NCI-H1105 (cell line): Measurements from ENCODE around the gene WFDC2.
A peak's percentile ranks its signal among the peaks of the same experiment; 100 is the strongest.

Experiments
- DNase-seq: peaks from one replicate; lab custom pipeline; 2025; lab: John Stamatoyannopoulos, UW

The WFDC2 gene, protein sequence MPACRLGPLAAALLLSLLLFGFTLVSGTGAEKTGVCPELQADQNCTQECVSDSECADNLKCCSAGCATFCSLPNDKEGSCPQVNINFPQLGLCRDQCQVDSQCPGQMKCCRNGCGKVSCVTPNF

DNA sequence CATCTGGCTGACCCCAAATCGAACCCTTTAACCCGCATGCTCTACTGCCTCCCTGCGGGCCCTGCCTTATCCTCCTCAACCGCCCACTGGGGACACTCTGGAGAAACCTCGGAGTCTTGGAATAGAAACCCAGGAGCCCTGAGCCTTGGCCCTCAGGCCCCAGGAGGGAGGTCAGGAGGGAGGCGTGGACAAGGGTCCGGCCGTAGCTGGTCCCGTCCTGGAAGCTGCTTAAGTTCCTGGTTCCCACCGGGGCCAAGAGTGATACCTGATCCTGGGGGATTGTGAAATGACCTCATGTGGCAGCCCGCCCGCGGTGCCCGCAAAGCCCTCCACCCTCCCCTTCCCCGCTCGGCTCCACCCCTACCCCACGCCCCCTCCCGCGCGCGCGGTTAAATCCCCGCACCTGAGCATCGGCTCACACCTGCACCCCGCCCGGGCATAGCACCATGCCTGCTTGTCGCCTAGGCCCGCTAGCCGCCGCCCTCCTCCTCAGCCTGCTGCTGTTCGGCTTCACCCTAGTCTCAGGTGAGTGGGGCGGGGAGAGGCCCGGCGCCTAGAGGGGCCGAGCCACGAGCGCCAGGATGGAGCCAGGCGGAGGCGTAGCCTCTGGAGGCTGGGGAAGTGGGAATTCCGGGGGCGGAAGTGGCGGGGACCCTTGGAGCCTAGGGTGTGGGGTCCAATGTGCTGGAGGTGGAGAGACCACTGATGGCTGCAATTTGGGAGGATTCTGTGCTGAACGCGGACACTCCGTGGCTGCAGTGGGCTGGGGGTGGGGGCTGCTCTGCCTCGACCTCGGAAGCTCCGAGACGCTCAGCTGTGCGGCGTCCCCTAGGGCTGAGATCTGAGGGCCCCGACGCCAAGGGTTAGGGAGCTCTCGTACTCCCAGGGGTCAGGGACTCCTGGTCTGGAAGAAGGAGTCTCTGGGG lies at the start of gene WFDC2:
WFDC2 (plus strand) TSS at position 418 of the 926 bp plus-strand sequence; CDS start at position 447, 29 bp downstream.
- peak; percentile 74 for DNase-seq

DNA sequence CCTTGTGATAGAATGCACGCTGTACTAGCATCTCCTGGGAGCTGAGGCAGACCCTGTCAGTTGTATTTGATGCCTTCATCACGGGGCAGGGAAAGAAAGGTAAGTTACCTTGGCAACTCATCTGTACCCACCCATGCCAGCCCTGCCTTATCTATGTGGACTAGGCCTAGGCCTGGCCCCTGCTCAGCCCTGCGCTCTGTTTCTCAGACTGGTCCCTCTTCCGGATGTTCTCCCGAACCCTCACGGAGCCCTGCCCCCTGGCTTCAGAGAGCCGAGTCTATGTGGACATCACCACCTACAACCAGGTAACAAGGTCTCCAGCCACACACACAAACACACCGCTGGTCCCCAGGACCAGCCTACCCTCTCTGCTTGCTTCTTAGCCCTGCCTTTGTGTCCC lies 49.4 kb upstream of the WFDC2 start:
- DNase-seq = no peak

DNA sequence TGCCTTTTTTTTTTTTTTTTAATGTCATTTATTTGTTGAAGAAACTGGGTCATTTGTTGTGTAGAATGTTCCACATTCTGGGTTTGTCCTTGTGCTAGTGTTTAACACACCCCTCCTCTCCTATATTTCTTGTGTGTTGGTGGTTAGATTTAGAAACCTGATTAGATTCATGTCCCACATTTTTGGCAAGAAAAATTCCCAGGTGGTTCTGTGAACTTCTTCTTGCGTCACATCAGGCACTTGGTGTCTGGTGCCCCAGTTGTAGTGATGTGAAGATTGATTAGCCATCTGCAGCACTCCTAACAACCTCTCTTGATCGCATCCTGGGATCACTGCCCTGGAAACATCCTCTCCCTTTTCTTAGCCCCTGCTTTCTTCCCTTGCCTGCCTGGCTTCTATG lies 45.9 kb upstream of the WFDC2 start:
- no peak for DNase-seq

DNA sequence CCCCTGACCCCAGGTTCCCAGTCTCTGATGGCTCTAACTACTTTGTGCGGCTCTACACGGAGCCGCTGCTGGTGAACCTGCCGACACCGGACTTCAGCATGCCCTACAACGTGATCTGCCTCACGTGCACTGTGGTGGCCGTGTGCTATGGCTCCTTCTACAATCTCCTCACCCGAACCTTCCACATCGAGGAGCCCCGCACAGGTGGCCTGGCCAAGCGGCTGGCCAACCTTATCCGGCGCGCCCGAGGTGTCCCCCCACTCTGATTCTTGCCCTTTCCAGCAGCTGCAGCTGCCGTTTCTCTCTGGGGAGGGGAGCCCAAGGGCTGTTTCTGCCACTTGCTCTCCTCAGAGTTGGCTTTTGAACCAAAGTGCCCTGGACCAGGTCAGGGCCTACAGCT lies 44.0 kb upstream of the WFDC2 start:
- DNase-seq = no peak

DNA sequence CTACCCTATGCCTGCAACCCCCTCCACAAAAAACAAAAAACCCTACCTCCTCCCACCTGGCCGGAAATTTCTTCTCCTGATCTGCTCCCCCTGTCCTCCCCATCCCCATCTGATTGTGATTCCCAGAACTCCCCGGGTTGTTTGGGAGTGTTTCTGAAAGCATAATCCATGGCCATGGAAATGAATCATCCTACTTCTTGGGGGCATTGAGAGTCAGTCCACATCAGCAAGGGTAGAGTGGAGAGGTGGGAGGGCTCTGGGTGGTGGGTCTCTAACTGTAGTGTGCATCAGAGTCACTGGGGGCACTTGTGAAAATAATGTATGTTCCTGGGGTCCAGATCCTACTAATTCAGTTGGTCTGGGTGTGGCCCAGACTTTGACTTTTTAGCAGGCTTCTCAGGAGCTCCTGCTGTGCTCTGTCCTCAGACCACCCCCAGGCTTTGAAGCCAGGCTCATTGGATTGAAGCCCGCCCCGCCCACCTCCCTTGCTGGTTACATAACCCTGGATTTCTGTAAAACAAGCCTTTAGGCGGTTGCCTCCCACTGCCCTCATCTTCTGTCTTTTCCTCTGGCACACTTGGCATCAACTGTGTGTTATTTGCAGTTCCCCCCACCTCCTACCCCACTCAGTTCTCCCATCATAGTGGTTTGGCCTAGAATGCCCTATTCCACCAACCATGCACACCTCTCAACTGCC lies 43.1 kb upstream of the WFDC2 start:
- no peak for DNase-seq

DNA sequence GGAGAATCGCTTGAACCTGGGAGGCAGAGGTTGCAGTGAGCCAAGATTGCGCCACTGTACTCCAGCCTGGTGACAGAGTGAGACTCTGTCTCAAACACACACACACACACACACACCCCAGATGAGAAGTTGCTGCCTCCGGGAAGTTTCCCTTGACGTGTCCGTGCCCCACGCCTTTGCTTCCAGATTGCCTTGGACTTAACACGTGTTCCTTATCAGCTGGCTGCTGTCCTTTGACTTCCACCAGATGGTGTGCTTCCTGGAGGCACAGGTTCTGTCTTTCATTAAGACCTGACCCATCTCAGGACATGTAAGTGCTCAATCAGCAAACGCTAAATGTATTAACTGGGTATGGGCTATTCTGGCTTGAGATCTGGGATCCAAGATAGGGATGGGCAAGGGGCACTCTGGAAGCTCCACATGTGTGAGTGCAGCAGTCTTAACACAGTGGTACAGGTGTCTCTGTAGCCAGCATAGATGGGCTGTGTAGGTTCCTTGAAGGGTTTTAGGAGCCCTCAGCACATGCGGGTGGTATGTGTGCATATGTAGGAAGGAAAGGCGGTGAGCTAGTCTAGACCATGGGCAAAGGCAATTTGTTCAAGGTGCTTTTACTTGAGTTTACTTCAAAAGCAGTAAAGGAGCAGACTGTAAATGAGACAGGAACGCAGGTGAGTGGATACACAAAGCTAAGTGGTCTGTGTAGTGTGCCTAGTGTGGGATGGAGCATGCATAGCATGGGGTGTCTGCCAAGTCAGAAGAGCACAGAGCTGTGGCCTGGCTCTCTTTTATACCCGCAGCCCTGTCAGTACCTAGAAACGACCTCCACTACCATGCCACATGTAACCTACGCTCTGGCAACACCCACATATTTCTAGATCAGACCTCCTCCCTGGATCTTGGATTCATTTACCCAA lies 42.1 kb upstream of the WFDC2 start:
- DNase-seq = no peak

DNA sequence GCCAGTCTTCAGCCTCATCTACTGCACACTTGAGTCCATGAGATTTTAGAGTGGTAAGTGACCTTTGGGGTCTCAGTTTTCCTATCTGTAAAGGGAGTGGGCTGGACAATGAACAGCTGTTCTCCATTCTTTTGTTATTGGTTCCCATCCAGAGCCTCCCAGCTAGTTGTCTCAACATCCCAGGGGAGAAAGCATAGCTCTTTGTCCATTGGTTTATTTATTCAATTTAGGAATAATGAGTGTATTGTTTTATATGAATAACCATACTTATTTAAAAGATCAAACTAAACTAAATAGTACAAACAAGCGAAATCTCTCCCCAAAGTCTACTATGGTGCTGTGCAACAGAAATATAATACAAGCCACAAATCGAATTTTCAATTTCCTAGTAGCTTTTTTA lies 39.9 kb upstream of the WFDC2 start:
- no peak for DNase-seq

DNA sequence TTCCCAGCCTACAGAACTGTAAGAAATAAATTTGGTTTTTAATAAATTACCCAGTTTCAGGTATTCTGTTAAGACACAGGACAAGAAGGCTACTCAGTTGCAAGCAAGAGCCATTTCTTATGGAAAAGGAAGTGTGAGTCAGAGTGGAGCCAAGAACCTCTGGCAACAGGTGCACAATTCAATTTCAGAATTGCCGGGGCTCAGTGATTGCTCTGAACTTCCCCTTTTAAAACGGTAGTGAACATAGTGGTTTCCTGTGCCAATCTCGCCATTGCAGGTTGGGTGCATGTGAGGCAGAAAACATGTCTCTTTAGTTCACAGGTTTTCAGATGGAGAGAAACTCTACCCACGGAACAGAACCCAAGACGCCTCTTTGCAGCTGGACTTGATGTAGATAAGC lies 37.3 kb upstream of the WFDC2 start:
- no peak for DNase-seq

DNA sequence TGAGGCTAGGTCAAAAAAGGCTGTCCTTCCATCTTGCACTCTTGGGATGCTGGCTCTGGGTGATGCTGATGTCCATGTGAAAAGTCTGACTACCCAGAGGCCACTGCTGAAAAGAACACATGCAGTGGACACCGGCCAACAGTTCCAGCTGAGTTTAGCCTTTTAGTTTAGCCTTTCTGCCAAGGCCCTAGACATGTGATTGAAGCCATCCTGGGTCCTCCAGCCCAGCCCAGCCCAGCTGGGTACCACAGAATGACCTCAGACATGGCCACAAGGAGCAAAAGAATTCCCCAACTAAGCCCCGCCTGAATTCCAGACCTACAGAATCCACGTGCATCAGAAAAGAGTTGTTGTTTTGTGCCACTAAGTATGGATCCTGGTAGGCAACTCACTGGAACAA lies 36.2 kb upstream of the WFDC2 start:
- DNase-seq = no peak

DNA sequence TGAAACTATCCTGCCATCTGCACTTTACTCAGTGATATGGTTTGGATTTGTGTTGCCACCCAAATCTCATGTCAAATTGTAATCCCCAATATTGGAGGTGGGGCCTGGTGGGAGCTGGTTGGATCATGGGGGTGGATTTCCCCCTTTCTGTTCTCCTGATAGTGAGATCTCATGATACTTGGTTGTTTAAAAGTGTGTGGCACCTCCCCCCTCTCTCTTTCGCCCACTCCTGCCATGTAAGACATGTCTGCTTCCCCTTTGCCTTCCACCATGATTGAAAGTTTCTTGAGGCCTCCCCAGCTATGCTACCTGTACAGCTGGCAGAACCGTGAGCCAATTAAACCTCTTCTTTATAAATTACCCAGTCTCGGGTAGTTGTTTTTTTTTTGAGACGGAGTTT lies 35.6 kb upstream of the WFDC2 start:
- DNase-seq = no peak

DNA sequence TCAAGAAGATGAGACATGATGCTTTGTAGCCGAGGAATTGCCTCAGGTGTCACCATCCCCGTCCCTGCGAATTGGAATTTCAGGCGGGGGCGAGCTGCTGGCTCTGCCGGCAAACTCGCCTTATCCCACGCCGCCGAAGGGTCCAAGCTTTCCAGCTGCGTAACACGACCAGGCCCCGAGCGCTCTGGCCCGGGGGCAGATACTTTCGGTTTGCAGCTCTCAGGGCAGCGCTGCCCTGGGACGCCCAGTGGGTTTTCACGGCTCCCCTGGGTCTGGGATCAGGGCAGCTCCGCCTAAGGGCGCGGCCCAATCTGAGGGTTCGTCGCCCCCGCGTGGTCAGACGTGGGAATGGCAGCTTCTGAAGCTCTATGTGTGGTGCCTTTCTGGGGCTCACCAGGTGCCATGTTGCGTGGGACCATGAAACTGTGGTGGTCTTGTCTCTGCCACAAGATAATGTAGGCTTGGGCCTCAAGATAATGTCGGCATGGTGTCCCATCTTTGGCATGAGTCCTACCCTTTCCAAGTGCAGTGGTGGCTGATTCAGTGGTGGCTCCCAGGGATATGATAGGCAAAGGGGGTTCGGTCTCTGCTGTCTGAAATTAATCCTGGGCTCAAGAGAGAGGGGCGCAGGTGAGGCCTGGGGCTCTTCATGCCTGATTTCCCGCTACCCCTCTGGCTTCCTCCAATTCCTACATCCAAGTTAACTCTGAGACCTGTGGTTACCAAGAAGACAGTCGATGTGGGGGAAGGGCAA lies 32.6 kb upstream of the WFDC2 start:
- peak; percentile 83 for DNase-seq

DNA sequence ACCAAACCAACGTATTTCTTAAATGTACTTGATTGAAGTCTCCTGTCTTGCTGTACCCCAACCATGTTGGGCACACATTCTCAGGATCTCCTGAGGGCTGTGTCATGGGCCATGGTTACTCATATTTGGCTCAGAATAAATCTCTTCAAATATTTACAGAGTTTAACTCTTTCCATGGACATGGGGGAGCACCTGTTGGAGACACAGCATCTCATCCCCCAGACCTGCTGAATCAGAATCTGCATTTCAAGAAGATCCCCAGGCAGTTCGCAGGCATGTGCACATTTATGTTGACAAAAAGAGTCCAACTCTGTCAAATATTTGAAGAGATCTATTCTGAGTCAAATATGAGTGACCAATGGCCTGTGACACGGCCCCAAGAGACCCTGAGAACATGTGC lies 29.1 kb upstream of the WFDC2 start:
- DNase-seq = no peak

DNA sequence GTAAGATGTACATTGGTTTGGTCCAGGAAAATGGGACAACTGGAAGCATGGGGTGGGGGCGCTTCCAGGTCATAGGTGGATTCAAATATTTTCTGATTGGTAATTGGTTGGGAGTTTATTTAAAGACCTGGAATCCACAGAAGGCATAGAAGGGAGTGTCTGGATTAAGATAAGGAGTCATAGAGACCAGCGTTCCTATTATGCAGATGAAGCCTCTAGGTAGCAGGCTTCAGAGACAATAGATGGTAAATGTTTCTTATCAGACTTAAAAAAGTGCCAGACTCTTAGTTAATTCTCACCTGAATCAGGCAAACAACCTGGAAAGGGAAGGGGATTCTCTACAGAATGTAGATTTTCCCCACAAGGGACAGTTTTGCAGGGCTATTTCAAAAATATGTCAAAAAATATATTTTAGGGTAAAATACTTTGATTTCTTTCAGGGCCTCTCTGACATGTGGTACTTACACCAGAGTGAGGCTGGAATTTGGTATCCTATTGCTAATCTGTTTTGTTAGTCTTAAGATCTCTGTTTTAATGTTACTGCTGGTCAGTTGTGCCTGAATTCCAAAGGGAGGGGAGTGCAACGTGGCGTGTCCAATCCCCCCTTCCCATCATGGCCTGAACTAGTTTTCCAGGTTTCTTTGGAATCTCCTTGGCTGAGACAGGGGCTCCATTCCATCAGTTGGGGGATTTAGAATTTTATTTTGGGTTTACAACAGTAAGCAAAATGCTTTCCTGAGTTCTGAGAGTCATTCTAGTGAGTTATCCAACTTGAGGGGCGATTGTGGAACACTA lies 28.5 kb upstream of the WFDC2 start:
- no peak for DNase-seq

DNA sequence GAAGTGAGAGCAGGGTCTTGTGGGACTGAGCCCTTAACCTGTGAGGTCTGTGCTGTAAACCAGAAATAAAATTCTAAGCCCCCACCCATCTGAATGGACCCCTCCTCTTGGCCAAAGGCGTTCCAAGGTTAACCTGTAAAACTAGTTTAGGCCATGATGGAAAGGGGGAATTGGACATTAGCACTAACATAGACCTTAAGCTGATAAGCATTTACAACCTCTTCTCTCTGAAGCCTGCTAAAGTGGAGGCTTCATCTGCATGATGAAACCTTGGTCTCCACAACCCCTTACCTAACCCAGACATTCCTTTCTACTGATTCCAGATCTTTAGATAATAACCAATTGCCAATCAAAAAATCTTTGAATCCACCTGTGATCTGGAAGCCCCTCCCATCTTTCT lies 27.8 kb upstream of the WFDC2 start:
- no peak for DNase-seq

DNA sequence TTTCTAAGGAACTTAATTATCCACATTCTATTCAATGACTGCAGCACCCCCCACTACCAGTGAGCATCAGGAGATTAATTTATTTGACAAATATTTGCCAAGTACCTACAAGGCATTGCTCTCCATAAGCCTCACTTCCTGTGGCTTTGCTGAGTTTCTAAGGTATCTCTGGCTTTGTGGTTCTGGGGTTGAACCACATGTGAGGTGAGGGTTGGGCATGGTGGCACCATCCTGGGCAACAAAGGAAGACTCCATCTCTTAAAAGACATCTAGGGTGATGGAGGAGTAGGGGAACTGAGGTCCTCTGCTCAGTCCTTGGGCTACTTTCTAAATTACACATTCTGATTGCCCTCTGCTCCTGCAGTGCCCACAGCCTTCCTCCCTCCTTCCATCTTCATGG lies 25.5 kb upstream of the WFDC2 start:
- DNase-seq = no peak

DNA sequence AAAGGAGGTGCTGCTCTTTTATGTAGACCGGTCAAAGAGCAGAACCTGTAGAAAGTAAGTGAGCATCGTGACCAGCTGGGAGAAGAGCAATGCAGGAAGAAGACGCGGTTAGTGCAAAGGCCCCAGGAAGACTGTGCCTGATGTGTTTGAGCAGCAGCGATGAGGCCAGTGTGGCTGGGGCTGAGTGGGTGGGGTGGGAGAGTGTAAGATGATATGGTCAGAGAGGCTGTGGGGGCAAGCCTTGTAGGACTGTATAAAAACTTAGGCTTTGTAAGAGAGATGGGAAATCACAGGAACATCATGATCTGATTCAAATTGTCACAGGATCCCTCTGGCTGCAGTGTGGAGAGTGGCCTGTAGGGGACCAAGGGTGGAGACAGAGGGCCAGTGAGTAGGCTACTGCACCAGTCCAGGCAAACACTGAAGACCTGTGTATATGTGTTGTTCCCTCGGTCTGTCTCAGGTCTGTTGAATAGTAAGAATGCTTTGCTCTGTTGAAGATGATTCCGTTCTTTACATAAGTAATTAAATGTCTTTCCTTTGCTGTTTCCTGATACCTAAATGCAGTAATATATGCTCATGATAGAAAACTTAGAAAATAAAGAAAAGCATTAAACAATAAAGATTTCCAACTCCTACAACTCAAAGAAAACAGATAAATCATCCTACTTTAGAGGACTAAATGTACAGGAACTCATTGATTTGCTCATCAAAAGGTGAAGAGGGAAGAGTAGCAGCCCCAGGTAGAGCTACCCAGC lies 23.6 kb upstream of the WFDC2 start:
- no peak for DNase-seq

DNA sequence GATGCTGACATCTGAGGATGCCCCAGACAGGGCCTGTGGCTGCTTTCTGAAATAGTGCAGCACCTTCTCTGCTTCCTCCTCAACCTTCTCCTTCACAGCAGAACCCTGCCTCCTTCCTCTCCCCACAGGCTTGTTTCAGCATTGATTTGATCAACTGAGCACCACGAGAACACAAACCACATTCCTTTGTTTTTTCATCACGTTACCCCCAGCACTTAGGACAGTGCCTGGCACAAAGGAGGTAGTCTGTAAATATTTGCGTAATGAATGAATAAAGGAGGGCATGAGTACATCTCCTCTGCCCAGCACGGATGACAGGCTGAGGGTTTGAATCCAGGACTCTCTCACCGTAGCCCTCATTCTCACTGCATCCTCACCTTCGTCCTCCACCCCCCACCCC lies 21.3 kb upstream of the WFDC2 start:
- DNase-seq = no peak

DNA sequence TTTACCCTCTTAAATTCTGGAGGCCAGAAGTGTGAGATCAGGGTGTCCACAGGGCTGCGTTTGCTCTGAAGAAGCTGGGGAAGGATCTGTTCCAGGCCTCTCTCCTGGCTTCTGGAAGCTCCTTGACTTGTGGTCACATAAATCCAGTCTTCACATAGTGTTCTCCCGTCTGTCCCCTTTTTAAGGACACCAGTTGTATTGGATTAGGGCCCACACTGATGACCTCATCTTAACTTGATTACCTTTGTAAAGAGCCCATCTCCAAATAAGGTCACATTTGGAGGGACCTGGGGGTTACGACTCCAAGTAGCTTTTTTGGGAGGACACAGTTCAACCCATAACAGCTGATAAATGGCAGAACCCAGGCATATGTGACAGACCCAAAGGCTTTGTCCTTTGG lies 20.0 kb upstream of the WFDC2 start:
- no peak for DNase-seq

DNA sequence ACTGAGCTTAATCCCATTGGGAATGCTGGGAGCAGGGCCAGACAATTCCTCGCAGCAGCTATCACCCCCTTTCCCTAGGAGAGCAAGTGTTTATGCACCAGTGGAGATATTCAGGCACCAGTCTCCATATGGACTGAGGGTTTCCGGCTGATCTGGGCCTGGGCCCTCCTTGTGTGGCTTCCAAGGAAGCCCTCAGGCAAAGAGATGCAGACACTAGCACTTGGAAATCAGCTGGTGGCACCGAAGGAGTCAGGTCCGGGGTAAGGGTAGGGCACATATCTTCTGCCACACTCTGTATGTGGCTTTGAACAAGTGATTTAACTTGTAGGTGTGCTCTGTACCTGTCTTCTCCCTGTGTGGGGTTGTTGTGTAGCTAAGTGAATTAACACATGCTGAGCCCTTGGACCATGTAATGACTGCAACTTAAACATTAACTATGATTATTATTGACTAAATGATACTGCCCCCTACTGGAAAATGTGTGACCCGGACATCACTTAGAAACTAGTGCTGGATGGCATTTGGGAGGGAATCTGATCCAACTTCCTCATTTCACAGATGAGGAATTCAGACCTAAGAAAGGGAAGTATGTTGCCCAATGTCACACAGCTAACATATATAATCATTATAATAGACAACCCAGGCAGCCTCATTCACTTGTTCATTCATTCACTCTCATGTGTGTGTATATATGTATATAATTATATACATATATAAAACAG lies 19.3 kb upstream of the WFDC2 start:
- peak; percentile 30 for DNase-seq
